Testis (tissue), 3 donors: Measurements from ENCODE around the gene GFOD1. TPM values are rescaled to one million over a fixed set of nuclear protein-coding genes. Genes with fewer than 3 reads are reported as not detected.

Source experiments
- DNase-seq: peaks from one replicate; pipeline ENCODE4 v3.0.0-alpha.2; 2019
- H3K27ac ChIP-seq, 2 donors: fragments of 200-600 bp; sonication (generic); one replicate each; pipeline ENCODE4 v1.5.1; 2019
- H3K27me3 ChIP-seq: fragments of 200-600 bp; sonication (generic); one replicate; pipeline ENCODE4 v1.5.1; 2019
- H3K36me3 ChIP-seq: fragments of 200-600 bp; sonication (generic); one replicate; pipeline ENCODE4 v1.5.1; 2017; ENCODE audit warnings: low read depth; ENCODE audit errors: missing control alignments
- H3K4me1 ChIP-seq: fragments of 200-600 bp; sonication (generic); one replicate; pipeline ENCODE4 v1.5.1; 2019
- H3K4me3 ChIP-seq, 2 donors: fragments of 200-600 bp; sonication (generic); one replicate each; pipeline ENCODE4 v1.5.1; 2017 to 2019
- H3K9me3 ChIP-seq: fragments of 200-600 bp; sonication (generic); one replicate; pipeline ENCODE4 v1.5.1; 2017
- POLR2A ChIP-seq: fragments of 450-650 bp; IDR thresholded peaks from one replicate; pipeline ENCODE4 v1.6.1; 2017; ENCODE audit warnings: antibody characterized with exemption, mild to moderate bottlenecking, moderate library complexity
- WGBS, 2 donors: methylation state at CpG; one replicate each; pipeline ENCODE4 v1.1.5; 2018; 5-methylcytosine and 5-hydroxymethylcytosine counted together
- intact Hi-C: fragments of 100-400 bp; cut with DNase I; formaldehyde crosslinking; loops from one replicate; pipeline ENCODE4 v1.15.1; 2023; ENCODE audit warnings: low total_unique reads
- polyA plus RNA-seq: library from polyadenylated mRNA; stranded (reverse); fragments of 350-450 nt; fragmentation: Illumina TruSeq; extraction: RNeasy Lipid Tissue Mini Kit (QIAGEN cat#74804); gene quantifications from one replicate; pipeline ENCODE4 v1.2.3, GENCODE V29; 2014; ENCODE audit warnings: low read depth, low replicate concordance; ENCODE audit not compliant: insufficient read depth
- total RNA-seq, 2 donors: library from RNA; depleted of rRNA; stranded (reverse); fragments of >200 nt; gene quantifications; one replicate each; pipeline ENCODE4 v1.2.3, GENCODE V29; 2016
- TF ChIP-seq, protein P1 (sequence below), 3 experiments: fragments of 450-650 bp in 2 of 3; fragments of 200-600 bp in 1 of 3; sonication (generic) in 1 of 3; IDR thresholded peaks; one replicate each; pipeline ENCODE4 v1.5.1; 2016 to 2019; ENCODE audit warnings: antibody characterized with exemption in 3 of 3, mild to moderate bottlenecking in 2 of 3, moderate library complexity in 1 of 3

Gene GFOD1
- total and polyA plus RNA-seq, 3 donors from 2014 or later: 2.5 to 5.4 (median 5.0) TPM

DNA sequence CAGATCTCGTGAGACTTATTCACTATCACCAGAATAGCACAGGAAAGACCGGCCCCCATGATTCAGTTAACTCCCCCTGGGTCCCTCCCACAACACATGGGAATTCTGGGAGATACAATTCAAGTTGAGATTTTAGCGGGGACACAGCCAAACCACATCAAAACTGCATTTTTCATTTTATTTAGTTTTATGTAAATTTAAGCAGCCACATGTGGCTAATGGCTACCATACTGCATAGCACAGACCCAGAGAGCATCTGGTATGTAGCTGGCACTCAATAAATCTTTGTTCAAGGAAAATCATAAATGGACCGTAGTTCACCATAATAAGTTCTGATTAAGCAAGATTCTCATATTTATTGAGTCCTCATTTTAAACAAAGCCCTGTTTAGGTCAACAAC lies 15.3 kb downstream of the GFOD1 start:
- Histone ChIP-seq H3K27me3 (no peaks in the 10 kb centered on the region), H3K4me1 (no peaks in the 10 kb centered on the region), H3K27ac (no peak overlapping the region), H3K4me3 (no peak overlapping the region), H3K36me3 (no peaks in the 10 kb centered on the region), H3K9me3 (no peaks in the 10 kb centered on the region)
- WGBS, 2 donors: 62 to 68% methylated on average over 4 of the region's 4 CpGs
- TF ChIP-seq POLR2A: no peak
- TF ChIP-seq, protein P1, sequence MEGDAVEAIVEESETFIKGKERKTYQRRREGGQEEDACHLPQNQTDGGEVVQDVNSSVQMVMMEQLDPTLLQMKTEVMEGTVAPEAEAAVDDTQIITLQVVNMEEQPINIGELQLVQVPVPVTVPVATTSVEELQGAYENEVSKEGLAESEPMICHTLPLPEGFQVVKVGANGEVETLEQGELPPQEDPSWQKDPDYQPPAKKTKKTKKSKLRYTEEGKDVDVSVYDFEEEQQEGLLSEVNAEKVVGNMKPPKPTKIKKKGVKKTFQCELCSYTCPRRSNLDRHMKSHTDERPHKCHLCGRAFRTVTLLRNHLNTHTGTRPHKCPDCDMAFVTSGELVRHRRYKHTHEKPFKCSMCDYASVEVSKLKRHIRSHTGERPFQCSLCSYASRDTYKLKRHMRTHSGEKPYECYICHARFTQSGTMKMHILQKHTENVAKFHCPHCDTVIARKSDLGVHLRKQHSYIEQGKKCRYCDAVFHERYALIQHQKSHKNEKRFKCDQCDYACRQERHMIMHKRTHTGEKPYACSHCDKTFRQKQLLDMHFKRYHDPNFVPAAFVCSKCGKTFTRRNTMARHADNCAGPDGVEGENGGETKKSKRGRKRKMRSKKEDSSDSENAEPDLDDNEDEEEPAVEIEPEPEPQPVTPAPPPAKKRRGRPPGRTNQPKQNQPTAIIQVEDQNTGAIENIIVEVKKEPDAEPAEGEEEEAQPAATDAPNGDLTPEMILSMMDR (IDR thresholded peaks at IDR 0.05): no peak
- DNase-seq: no peak
- intact Hi-C loops: no loop called here

DNA sequence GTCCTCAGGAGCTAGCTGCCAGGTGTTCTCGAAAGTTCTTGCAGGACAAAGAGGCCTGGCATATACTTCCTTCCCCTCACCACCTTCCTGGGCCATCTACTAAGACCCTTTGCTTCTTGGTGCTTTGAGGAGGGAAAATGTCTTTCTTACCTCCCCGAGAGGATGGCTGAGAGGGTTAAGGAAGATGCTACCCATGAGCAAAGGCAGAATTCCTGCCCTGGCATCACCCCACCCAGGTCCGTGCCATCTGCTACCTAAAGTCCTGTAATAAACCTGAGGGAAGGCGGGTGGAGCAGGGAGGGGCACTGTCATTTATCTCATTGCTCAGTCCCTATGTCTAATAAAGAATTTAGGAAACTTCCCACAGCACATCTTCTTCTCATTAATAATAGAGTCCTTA lies 16.2 kb downstream of the GFOD1 start:
- WGBS, 2 donors: 71 to 75% methylated on average over 4 of the region's 4 CpGs
- TF ChIP-seq, protein P1 (IDR thresholded peaks at IDR 0.05): no peak
- no peak for TF ChIP-seq POLR2A
- DNase-seq: no peak
- intact Hi-C loops: no loop called here
- no peak overlapping the region for H3K27ac ChIP-seq
- no peak overlapping the region for H3K4me3 ChIP-seq
- no peaks in the 10 kb centered on the region for H3K4me1 ChIP-seq
- no peaks in the 10 kb centered on the region for H3K27me3 ChIP-seq
- H3K9me3 ChIP-seq: no peaks in the 10 kb centered on the region
- no peaks in the 10 kb centered on the region for H3K36me3 ChIP-seq

DNA sequence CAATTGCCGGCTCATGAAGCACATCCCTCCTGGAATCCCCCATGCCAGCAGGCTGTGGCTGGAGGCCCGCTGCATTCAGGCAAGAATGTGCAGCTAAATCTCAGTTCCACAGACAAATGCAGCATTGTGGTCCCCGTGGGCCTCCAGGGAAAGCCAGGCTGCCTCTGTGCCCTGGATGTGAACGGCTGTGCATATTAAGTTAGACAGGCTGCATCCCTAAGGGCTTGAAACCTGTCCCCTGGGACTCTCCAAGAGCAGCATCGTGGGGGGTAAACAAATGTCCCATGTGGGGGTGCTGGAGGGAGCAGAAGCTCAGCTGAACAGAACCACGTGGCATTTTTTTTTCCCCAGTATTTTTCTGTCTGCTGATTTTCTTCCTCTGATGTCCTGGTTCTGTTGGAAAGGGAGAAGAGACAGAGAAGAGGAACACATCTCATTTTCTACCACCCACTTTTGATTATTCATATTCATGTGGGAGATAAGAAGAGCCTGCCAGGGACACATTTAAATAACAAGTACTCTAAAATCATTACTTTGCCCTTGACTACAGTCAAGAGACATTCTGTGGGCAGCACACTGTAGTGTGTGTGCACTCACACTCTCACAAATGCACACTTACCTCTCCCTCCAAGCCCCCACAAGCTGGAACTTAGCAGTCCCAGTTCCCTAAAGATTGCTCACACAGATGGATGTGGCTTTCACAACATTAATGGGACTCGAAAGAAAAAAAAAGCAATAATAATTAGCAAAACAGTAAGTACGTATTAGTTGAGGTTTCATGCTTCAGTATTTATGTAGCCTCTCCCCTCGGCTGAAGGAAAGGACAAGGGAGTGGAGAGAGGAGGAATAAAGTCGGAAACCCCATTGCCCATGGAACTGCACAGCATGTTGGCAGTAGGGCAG lies 16.9 kb downstream of the GFOD1 start:
- Histone ChIP-seq H3K36me3 (no peaks in the 10 kb centered on the region), H3K27ac (no peak overlapping the region), H3K9me3 (no peaks in the 10 kb centered on the region), H3K4me1 (no peaks in the 10 kb centered on the region), H3K27me3 (no peaks in the 10 kb centered on the region), H3K4me3 (no peak overlapping the region)
- no peak for DNase-seq
- TF ChIP-seq POLR2A: no peak
- TF ChIP-seq, protein P1 (IDR thresholded peaks at IDR 0.05): no peak
- WGBS, 2 donors: 75 to 78% methylated on average over 9 to 10 of the region's 10 CpGs
- intact Hi-C loops: no loop called here

GRCh38 chr6:13469693-13470092 lies 17.7 kb downstream of the GFOD1 start:
- no peak for TF ChIP-seq POLR2A
- TF ChIP-seq, protein P1 (IDR thresholded peaks at IDR 0.05): no peak
- Histone ChIP-seq H3K27me3 (no peaks in the 10 kb centered on the region), H3K36me3 (no peaks in the 10 kb centered on the region), H3K4me3 (no peak overlapping the region), H3K4me1 (no peaks in the 10 kb centered on the region), H3K27ac (no peak overlapping the region), H3K9me3 (no peaks in the 10 kb centered on the region)
- no peak for DNase-seq
- 97 to 98% methylated on average over 2 of the region's 2 CpGs for WGBS, 2 donors
- intact Hi-C loops: no loop called here

- no peak for DNase-seq
- intact Hi-C loops: no loop called here
- no peaks in the 10 kb centered on the region for H3K27me3 ChIP-seq
- H3K36me3 ChIP-seq: no peaks in the 10 kb centered on the region
- no peaks in the 10 kb centered on the region for H3K4me1 ChIP-seq
- WGBS, 2 donors: 91 to 96% methylated on average over 1 of the region's 1 CpG
- H3K27ac ChIP-seq: no peak overlapping the region
- no peak overlapping the region for H3K4me3 ChIP-seq
- TF ChIP-seq POLR2A: no peak
- TF ChIP-seq, protein P1 (IDR thresholded peaks at IDR 0.05): no peak
- no peaks in the 10 kb centered on the region for H3K9me3 ChIP-seq
Observed at GRCh38 chr6:13468839-13469238, 18.6 kb downstream of the GFOD1 start.
